RWPE2 (cell line): ENCODE measurements around the gene MAP3K6.
A peak's percentile ranks its signal among the peaks of the same experiment; 100 is the strongest.
"Not testable (repeated sequence)": the region's sequence is repeated elsewhere in the genome, so short reads cannot be mapped to it uniquely, and the experiment has no call there.

Experiments
- ATAC-seq: fragments of 200-7000 bp; cut with Tn5 transposase; 3 replicates; pipeline ENCODE4 v1.9.1; 2021; ENCODE audit warnings: low read depth
- DNase-seq: peaks from one replicate; pipeline ENCODE4 v3.0.0-alpha.2; 2020; ENCODE audit warnings: low spot score
- H3K27ac ChIP-seq: fragments of 450-650 bp; 2 replicates; pipeline ENCODE4 v1.5.1; 2017; ENCODE audit warnings: mild to moderate bottlenecking; ENCODE audit not compliant: poor library complexity, severe bottlenecking
- H3K27me3 ChIP-seq: fragments of 250-450 bp; sonication (Bioruptor Pico); 2 replicates; pipeline ENCODE4 v1.5.1; 2021; ENCODE audit warnings: mild to moderate bottlenecking, moderate library complexity; ENCODE audit not compliant: insufficient read depth, poor library complexity, severe bottlenecking
- H3K36me3 ChIP-seq: fragments of 250-450 bp; sonication (Bioruptor Pico); 2 replicates; pipeline ENCODE4 v1.5.1; 2020; ENCODE audit warnings: low read depth, mild to moderate bottlenecking, moderate library complexity
- H3K4me1 ChIP-seq: fragments of 250-450 bp; sonication (Bioruptor Pico); 2 replicates; pipeline ENCODE4 v1.5.1; 2021; ENCODE audit warnings: mild to moderate bottlenecking, moderate library complexity; ENCODE audit not compliant: insufficient read depth, poor library complexity, severe bottlenecking
- H3K4me3 ChIP-seq: fragments of 250-450 bp; sonication (Bioruptor Pico); 2 replicates; pipeline ENCODE4 v1.5.1; 2021; ENCODE audit warnings: mild to moderate bottlenecking, moderate library complexity; ENCODE audit not compliant: severe bottlenecking
- H3K9me3 ChIP-seq: fragments of 250-450 bp; sonication (Bioruptor Pico); 2 replicates; pipeline ENCODE4 v1.5.1; 2021; ENCODE audit warnings: mild to moderate bottlenecking, moderate library complexity; ENCODE audit not compliant: severe bottlenecking
- CTCF ChIP-seq: fragments of 450-650 bp; IDR thresholded peaks from one replicate; pipeline ENCODE4 v1.5.1; 2017; ENCODE audit warnings: mild to moderate bottlenecking, moderate library complexity; ENCODE audit not compliant: poor library complexity, severe bottlenecking

The MAP3K6 gene

DNA sequence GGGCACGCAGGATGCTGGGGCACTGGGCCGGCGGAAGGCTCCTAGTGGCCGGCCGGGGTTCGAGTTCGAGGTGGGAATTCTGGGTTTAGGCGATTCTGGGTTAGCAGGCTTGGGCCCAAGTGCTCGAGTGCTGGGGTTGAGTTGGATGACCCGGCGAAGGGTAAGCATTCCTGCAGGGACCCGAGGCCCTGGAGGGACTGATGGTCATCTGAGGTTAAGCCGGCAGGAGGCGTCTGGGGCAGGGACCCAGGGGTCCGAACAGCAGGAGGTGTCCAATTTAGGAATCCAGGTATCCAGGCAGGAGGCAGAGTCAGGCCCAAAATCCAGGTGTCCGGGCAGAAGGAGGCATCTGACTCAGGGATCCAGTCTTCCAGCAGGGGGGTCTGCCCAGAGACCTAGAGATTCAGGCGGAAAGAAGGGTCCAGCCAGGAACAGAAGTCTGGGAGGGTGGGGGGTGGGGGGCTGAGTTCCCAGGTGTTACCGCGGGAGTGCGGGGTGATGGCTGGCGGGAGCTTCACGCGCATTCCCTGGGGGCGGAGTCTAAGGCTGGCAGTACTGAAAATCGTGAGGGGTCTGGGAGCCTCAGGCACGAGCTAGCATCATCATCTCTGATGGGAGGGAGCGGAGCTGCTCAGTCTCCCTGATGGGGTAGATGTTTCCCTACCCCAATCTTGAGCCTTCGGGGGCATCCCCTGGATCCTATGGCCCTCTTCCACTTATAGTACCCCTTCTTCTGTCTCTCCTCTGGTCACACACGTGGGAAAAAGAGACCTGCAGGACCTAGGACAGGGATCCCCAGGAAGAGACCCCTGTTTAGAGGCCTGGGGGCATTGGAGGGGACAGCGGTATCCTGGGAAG is 26.2 kb upstream of the MAP3K6 start:
- DNase-seq = no peak
- peak overlapping the region; percentile 92 for H3K4me3 ChIP-seq
- no peak for ATAC-seq
- H3K4me1 ChIP-seq = peaks cover 8% of the 10 kb centered on the region
- peak overlapping the region; percentile 58 for H3K27ac ChIP-seq
- H3K9me3 ChIP-seq = no peaks in the 10 kb centered on the region
- no peaks in the 10 kb centered on the region for H3K27me3 ChIP-seq
- no peaks in the 10 kb centered on the region for H3K36me3 ChIP-seq
- peak; percentile 30 for TF ChIP-seq CTCF

GRCh38 chr1:27392096-27392777 is 25.5 kb upstream of the MAP3K6 start, which contains the start of gene GPR3:
GPR3 (plus strand) TSS chr1:27392622; CDS start chr1:27393799, 1,177 bp downstream.
- peaks cover 8% of the 10 kb centered on the region for H3K4me1 ChIP-seq
- TF ChIP-seq CTCF = peak; percentile 86
- peak within 1 kb of the TSS; percentile 92 for H3K4me3 ChIP-seq
- peak within 1 kb of the TSS; percentile 58 for H3K27ac ChIP-seq
- no peaks in the 10 kb centered on the region for H3K9me3 ChIP-seq
- peak; percentile 90 for DNase-seq
- no peaks in the 10 kb centered on the region for H3K36me3 ChIP-seq
- ATAC-seq = peak; percentile 82
- no peaks in the 10 kb centered on the region for H3K27me3 ChIP-seq

DNA sequence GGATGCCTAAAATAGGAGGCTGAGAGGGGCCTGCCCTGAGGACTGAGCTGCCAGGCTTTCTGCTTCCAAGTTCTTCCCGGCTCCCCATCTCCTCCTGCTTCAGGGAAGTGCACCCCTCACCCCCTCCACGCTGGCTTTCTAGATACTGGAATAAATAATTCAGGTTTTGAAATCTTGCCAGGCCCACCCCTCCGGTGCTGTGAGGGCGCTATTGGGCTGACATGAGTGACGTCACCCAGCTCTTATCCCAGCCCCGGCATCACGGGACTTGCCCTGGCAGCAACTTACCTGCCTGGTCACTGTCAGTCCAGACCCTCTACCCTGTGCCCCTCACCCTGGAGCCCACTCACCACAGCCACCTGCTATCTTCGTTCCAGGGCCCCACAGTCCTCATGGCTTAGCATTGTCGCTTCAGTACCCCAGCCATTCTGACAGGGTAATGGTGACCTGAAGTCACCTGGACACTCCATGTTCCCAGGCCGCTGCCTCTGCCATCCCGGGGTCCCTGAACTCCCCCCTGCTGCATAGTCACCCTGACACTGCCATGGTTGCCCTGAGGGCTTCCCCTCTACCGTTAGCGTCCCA is 24.8 kb upstream of the MAP3K6 start:
- TF ChIP-seq CTCF = no peak
- DNase-seq = no peak
- H3K27ac ChIP-seq = peak overlapping the region; percentile 58
- H3K4me3 ChIP-seq = peak overlapping the region; percentile 92
- H3K9me3 ChIP-seq = no peaks in the 10 kb centered on the region
- no peaks in the 10 kb centered on the region for H3K27me3 ChIP-seq
- no peaks in the 10 kb centered on the region for H3K36me3 ChIP-seq
- ATAC-seq = no peak
- H3K4me1 ChIP-seq = peaks cover 8% of the 10 kb centered on the region

GRCh38 chr1:27388337-27389005 is 21.7 kb upstream of the MAP3K6 start:
- no peak overlapping the region for H3K4me3 ChIP-seq
- ATAC-seq = 0 out of 3 replicates have a peak, but pooled peaks have one; percentile 22
- H3K27me3 ChIP-seq = no peaks in the 10 kb centered on the region
- H3K27ac ChIP-seq = no peak overlapping the region
- H3K36me3 ChIP-seq = no peaks in the 10 kb centered on the region
- H3K9me3 ChIP-seq = no peaks in the 10 kb centered on the region
- peaks cover 5% of the 10 kb centered on the region for H3K4me1 ChIP-seq
- TF ChIP-seq CTCF = peak; percentile 88
- DNase-seq = no peak

GRCh38 chr1:27384797-27385196 is 18.0 kb upstream of the MAP3K6 start:
- not testable (repeated sequence) for H3K4me1 ChIP-seq, H3K36me3 ChIP-seq, H3K9me3 ChIP-seq, H3K27ac ChIP-seq, H3K4me3 ChIP-seq, DNase-seq, H3K27me3 ChIP-seq, ATAC-seq
